GM23248 (cell line): Measurements from ENCODE around the gene RSKR. TPM values are rescaled to one million over a fixed set of nuclear protein-coding genes. Genes with fewer than 3 reads are reported as not detected.
A peak's percentile ranks its signal among the peaks of the same experiment; 100 is the strongest.

Experiments
- DNase-seq: peaks from one replicate; pipeline ENCODE4 v3.0.0-alpha.2; 2015
- H2AFZ ChIP-seq: fragments of 200-600 bp; sonication (generic); 2 replicates; pipeline ENCODE4 v1.6.1; 2016; ENCODE audit warnings: antibody characterized with exemption
- H3F3A ChIP-seq: fragments of 200-600 bp; sonication (generic); 2 replicates; pipeline ENCODE4 v1.6.1; 2016; ENCODE audit warnings: mild to moderate bottlenecking, antibody characterized with exemption, mixed run types; ENCODE audit not compliant: insufficient read depth
- H3K27ac ChIP-seq: fragments of 200-600 bp; sonication (generic); 2 replicates; pipeline ENCODE4 v1.5.1; 2016; ENCODE audit warnings: mild to moderate bottlenecking
- H3K27me3 ChIP-seq: fragments of 200-600 bp; sonication (generic); replicated peaks from 2 replicates; pipeline ENCODE4 v1.6.1; 2016; ENCODE audit warnings: mild to moderate bottlenecking; ENCODE audit not compliant: insufficient read depth
- H3K36me3 ChIP-seq: fragments of 200-600 bp; sonication (generic); 2 replicates; pipeline ENCODE4 v1.6.1; 2016; ENCODE audit warnings: low read depth, mild to moderate bottlenecking
- H3K4me1 ChIP-seq: fragments of 200-600 bp; sonication (generic); 2 replicates; pipeline ENCODE4 v1.6.1; 2016; ENCODE audit warnings: mild to moderate bottlenecking; ENCODE audit not compliant: insufficient read depth
- H3K4me2 ChIP-seq: fragments of 200-600 bp; sonication (generic); one replicate; pipeline ENCODE4 v1.6.1; 2016; ENCODE audit warnings: mild to moderate bottlenecking; ENCODE audit not compliant: unreplicated experiment
- H3K4me3 ChIP-seq: fragments of 200-600 bp; sonication (generic); 2 replicates; pipeline ENCODE4 v1.5.1; 2016; ENCODE audit warnings: mild to moderate bottlenecking
- H3K79me2 ChIP-seq: fragments of 200-600 bp; sonication (generic); 2 replicates; pipeline ENCODE4 v1.6.1; 2016; ENCODE audit warnings: mild to moderate bottlenecking; ENCODE audit not compliant: insufficient read depth
- H3K9ac ChIP-seq: fragments of 200-600 bp; sonication (generic); 2 replicates; pipeline ENCODE4 v1.6.1; 2016; ENCODE audit warnings: mild to moderate bottlenecking
- H3K9me2 ChIP-seq: fragments of 200-600 bp; sonication (generic); 2 replicates; pipeline ENCODE4 v1.6.1; 2016; ENCODE audit warnings: mixed run types, mild to moderate bottlenecking, moderate library complexity; ENCODE audit not compliant: insufficient read depth
- H3K9me3 ChIP-seq: fragments of 200-600 bp; sonication (generic); one replicate; pipeline ENCODE4 v1.6.1; 2017; ENCODE audit warnings: low read depth
- H4K20me1 ChIP-seq: fragments of 200-600 bp; sonication (generic); 2 replicates; pipeline ENCODE4 v1.6.0; 2016; ENCODE audit not compliant: insufficient read depth
- EZH2 ChIP-seq: fragments of 200-600 bp; sonication (generic); IDR thresholded peaks from 2 replicates; pipeline ENCODE4 v1.6.1; 2018; ENCODE audit warnings: antibody characterized with exemption, mild to moderate bottlenecking; ENCODE audit not compliant: insufficient read depth, poor library complexity, severe bottlenecking
- EZH2phosphoT487 ChIP-seq: fragments of 200-600 bp; sonication (generic); IDR thresholded peaks from 2 replicates; pipeline ENCODE4 v1.6.1; 2018; ENCODE audit warnings: antibody characterized with exemption, moderate library complexity, mild to moderate bottlenecking, low read depth; ENCODE audit not compliant: insufficient read depth
- WGBS, 2 experiments: methylation state at CpG; one replicate each; pipeline ENCODE4 v1.1.6; 2015 to 2017; ENCODE audit warnings: low lambda C conversion rate in 2 of 2, low coverage in 1 of 2; ENCODE audit errors: missing lambda C conversion rate in 2 of 2; 5-methylcytosine and 5-hydroxymethylcytosine counted together
- in situ Hi-C: fragments of 300-500 bp; cut with MboI; formaldehyde crosslinking; loops from 2 replicates; pipeline ENCODE4 v1.15.0; 2020
- polyA plus RNA-seq: library from polyadenylated mRNA; unstranded; fragments of >200 nt; fragmentation: Nextera tagmentation; extraction: Ambion mirVana; gene quantifications from 2 replicates; pipeline ENCODE4 v1.2.1, GENCODE V29; 2016
- total RNA-seq: library from RNA; depleted of rRNA; stranded (reverse); fragments of >200 nt; shearing (Covaris generic); gene quantifications from 2 replicates; pipeline ENCODE4 v1.2.3, GENCODE V29; 2014

The RSKR gene
- total and polyA plus RNA-seq, 2 experiments from 2014 or later: 0.86 to 1.2 TPM

DNA sequence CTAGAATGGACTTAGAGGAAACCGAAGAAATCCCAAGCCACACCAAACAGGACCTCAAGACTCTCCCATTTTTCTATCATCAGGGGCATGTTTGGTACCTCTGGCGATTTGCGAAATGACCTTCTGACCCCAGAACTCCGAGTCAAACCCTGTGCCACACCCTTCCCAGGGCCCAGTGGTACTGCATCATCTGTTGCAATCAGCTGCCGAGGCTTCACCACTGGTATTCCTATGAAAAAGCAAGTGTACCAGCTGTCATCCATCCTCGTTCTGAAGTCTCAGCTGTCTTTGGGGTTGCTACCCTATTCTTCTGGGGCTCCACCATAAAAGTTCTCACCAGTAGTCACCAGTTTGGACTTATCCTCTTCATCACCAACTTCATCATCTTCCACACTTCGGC lies 2.3 kb upstream of the RSKR start:
- no peak for TF ChIP-seq EZH2phosphoT487
- H3K79me2 ChIP-seq: no peaks in the 10 kb centered on the region
- no peaks in the 10 kb centered on the region for H3K9me2 ChIP-seq
- no peak overlapping the region for H2AFZ ChIP-seq
- no peaks in the 10 kb centered on the region for H3K27me3 ChIP-seq
- no peaks in the 10 kb centered on the region for H3K4me1 ChIP-seq
- no peaks in the 10 kb centered on the region for H4K20me1 ChIP-seq
- H3K9me3 ChIP-seq: no peaks in the 10 kb centered on the region
- WGBS, 2 experiments: 85% methylated on average over 7 of the region's 7 CpGs
- no peak for DNase-seq
- no peak overlapping the region for H3K4me2 ChIP-seq
- no peak overlapping the region for H3K4me3 ChIP-seq
- H3K36me3 ChIP-seq: peaks cover 69% of the 10 kb centered on the region
- in situ Hi-C loops: no loop called here
- H3F3A ChIP-seq: peaks cover 5% of the 10 kb centered on the region; the same call in 1 of the 2 replicates
- H3K9ac ChIP-seq: no peak overlapping the region
- no peak overlapping the region for H3K27ac ChIP-seq

DNA sequence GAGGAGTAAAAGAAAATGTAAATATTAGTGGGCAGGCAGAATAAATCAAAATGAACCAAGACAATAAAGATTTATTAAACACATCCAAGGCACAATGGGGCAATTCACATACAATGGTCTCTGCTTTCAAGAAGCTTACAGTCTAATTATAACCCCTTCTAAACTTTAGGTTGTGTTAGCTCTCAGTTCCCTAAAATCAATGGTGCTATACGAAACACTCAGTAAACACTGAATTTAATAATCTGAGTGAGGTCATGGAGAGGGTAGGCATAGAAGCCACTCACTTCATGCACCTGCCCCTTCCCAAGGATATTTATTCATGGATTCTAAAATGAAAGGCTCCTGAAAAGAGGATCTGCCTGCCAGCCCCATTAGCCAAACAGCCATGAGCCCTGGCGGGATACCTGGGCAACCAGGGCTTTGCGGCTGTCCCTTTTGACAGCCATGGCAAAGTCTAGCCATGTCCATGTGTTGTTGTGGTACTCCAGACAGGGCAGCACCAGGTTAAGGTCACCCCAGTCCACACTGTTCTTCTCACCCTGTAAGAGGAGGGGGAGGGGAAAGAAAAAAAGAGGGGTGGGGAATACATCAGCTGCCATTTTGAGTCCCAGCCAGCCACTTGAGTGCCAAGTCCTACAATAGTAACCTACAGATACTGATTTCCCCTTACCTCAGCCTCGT lies 1.4 kb upstream of the RSKR start:
- Histone ChIP-seq H3K4me1 (no peaks in the 10 kb centered on the region), H3K9ac (no peak overlapping the region), H3K27ac (no peak overlapping the region), H3K4me2 (no peak overlapping the region), H4K20me1 (no peaks in the 10 kb centered on the region), H3K36me3 (peaks cover 60% of the 10 kb centered on the region), H3K9me2 (no peaks in the 10 kb centered on the region), H3K4me3 (no peak overlapping the region), H2AFZ (no peak overlapping the region), H3K27me3 (no peaks in the 10 kb centered on the region), H3K9me3 (no peaks in the 10 kb centered on the region), H3K79me2 (no peaks in the 10 kb centered on the region), H3F3A (peaks cover 5% of the 10 kb centered on the region; the same call in 1 of the 2 replicates)
- TF ChIP-seq EZH2phosphoT487 (no peak), EZH2 (no peak)
- in situ Hi-C loops: no loop called here
- no peak for DNase-seq
- WGBS, 2 experiments: 93 to 95% methylated on average over 4 of the region's 4 CpGs

DNA sequence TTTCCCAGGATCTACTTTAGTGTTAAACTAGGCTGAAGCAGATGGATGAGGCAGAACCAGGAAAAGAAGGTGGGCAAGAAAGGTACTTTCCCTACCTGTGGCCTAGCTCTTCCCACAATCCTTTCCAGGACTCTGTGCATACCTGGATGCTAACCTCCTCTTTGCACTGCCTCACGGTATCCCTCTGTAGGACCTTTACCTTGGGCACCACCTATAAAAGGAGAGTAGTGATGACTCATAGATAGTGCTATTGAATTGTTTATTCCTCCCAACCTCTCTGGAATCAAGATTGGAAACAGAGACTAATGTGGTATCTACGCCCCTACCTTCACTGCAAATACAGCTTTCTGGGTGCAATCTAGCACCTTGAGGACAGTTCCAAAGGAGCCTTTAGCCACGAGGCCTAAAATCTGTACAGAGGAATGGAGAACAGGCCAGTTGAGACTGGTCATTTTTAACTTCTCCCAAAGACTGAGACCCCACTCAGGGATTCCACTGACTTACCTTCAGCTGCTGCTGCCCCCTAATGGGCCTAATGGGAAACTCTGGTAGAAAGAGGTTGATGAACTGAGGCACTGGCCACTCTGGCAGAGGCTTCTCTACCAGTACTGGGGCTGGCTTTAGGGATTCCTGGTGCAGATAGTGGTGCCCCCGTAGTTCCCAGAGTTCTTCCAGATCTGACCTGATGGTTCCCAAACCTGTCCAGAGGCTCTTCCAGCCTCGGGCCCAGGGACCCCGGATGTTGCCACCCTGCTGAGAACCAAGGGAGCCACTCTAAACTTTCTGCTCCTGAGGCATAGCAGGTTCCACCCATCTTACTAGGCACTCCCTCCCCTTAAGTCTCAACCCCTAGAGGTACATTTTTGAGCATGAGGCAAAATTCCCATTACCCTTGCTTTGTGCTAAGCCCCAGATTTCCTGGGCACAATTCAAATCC lies 781 bp downstream of the RSKR start:
- in situ Hi-C loops: no loop called here

GRCh38 chr17:28612531-28612930 lies 1.5 kb downstream of the RSKR start:
- Histone ChIP-seq H3K27me3 (no peaks in the 10 kb centered on the region), H4K20me1 (no peaks in the 10 kb centered on the region), H3K4me2 (no peak overlapping the region), H3K9me3 (no peaks in the 10 kb centered on the region), H3F3A (peaks cover 5% of the 10 kb centered on the region; the same call in 1 of the 2 replicates), H3K27ac (no peak overlapping the region), H3K9ac (no peak overlapping the region), H3K4me1 (no peaks in the 10 kb centered on the region), H3K4me3 (no peak overlapping the region), H3K79me2 (no peaks in the 10 kb centered on the region), H3K9me2 (no peaks in the 10 kb centered on the region), H2AFZ (no peak overlapping the region), H3K36me3 (peaks cover 32% of the 10 kb centered on the region)
- in situ Hi-C loops: no loop called here
- no peak for TF ChIP-seq EZH2phosphoT487
- no peak for TF ChIP-seq EZH2
- DNase-seq: no peak
- WGBS, 2 experiments: 34 to 40% methylated on average over 2 of the region's 2 CpGs

More for the DNA sequence above, 781 bp downstream of the RSKR start:
- H3K36me3 ChIP-seq: peaks cover 38% of the 10 kb centered on the region
- WGBS, 2 experiments: 70 to 80% methylated on average over 6 of the region's 6 CpGs
- H3F3A ChIP-seq: peaks cover 5% of the 10 kb centered on the region; the same call in 1 of the 2 replicates
- no peak overlapping the region for H2AFZ ChIP-seq
- DNase-seq: peak; percentile 47
- no peaks in the 10 kb centered on the region for H3K4me1 ChIP-seq
- no peaks in the 10 kb centered on the region for H3K79me2 ChIP-seq
- no peaks in the 10 kb centered on the region for H4K20me1 ChIP-seq
- no peak overlapping the region for H3K4me3 ChIP-seq
- TF ChIP-seq EZH2phosphoT487: no peak
- no peak for TF ChIP-seq EZH2
- H3K9me3 ChIP-seq: no peaks in the 10 kb centered on the region
- H3K27me3 ChIP-seq: no peaks in the 10 kb centered on the region
- no peaks in the 10 kb centered on the region for H3K9me2 ChIP-seq
- no peak overlapping the region for H3K4me2 ChIP-seq
- H3K27ac ChIP-seq: no peak overlapping the region
- H3K9ac ChIP-seq: no peak overlapping the region
